PC-9 (cell line): ENCODE measurements around the gene OLFML2A. TPM values are rescaled to one million over a fixed set of nuclear protein-coding genes. Genes with fewer than 3 reads are reported as not detected.

Experiments used
- BruUV-seq: library from RNA; stranded (reverse); fragments of 400-500 nt; replicated peaks from 2 replicates; lab custom pipeline; 2021; lab: Mats Ljungman, UMichigan
- CTCF ChIA-PET: fragments of 300-600 bp; sonication (Branson Sonifier 250); formaldehyde crosslinking; loops from one replicate; lab custom pipeline; 2022; ENCODE audit warnings: antibody characterized with exemption; lab: Charles Lee
- POLR2A ChIA-PET: fragments of 300-600 bp; sonication (Branson Sonifier 250); formaldehyde crosslinking; loops from one replicate; lab custom pipeline; 2022; ENCODE audit warnings: antibody characterized with exemption; ENCODE audit not compliant: unreplicated experiment; lab: Charles Lee
- DNase-seq, 2 experiments: peaks; one replicate each; pipeline versions ENCODE4 v3.0.0 to v3.0.0-alpha.2; 2015 to 2022; ENCODE audit warnings: mixed read lengths in 1 of 2
- H2AFZ ChIP-seq: fragments of 200-600 bp; sonication (generic); 2 replicates; pipeline ENCODE4 v1.8.1; 2017; ENCODE audit warnings: antibody characterized with exemption
- H3F3A ChIP-seq: fragments of 200-600 bp; sonication (generic); 2 replicates; pipeline ENCODE4 v1.8.1; 2017; ENCODE audit warnings: antibody characterized with exemption, mild to moderate bottlenecking, low read depth; ENCODE audit not compliant: insufficient read depth
- H3K27ac ChIP-seq: fragments of 200-600 bp; sonication (generic); 2 replicates; pipeline ENCODE4 v1.6.1; 2016; ENCODE audit warnings: mixed run types
- H3K27me3 ChIP-seq: fragments of 200-600 bp; sonication (generic); 2 replicates; pipeline ENCODE4 v1.6.1; 2016; ENCODE audit warnings: low read depth, mixed run types; ENCODE audit not compliant: insufficient read depth
- H3K36me3 ChIP-seq: fragments of 200-600 bp; sonication (generic); 2 replicates; pipeline ENCODE4 v1.6.1; 2016; ENCODE audit warnings: low read depth, mixed run types
- H3K4me1 ChIP-seq: fragments of 200-600 bp; sonication (generic); replicated peaks from 2 replicates; pipeline ENCODE4 v1.6.1; 2016; ENCODE audit warnings: mixed run types; ENCODE audit not compliant: insufficient read depth
- H3K4me2 ChIP-seq: fragments of 200-600 bp; sonication (generic); 2 replicates; pipeline ENCODE4 v1.6.1; 2017; ENCODE audit warnings: mixed run types
- H3K4me3 ChIP-seq: fragments of 200-600 bp; sonication (generic); 2 replicates; pipeline ENCODE4 v1.6.1; 2016; ENCODE audit warnings: mixed run types
- H3K79me2 ChIP-seq: fragments of 200-600 bp; sonication (generic); 2 replicates; pipeline ENCODE4 v1.6.1; 2017; ENCODE audit warnings: low read depth, mixed run types
- H3K9me2 ChIP-seq: fragments of 200-600 bp; sonication (generic); 2 replicates; pipeline ENCODE4 v1.8.1; 2017; ENCODE audit warnings: mild to moderate bottlenecking; ENCODE audit not compliant: insufficient read depth
- H3K9me3 ChIP-seq: fragments of 200-600 bp; sonication (generic); 2 replicates; pipeline ENCODE4 v1.8.1; 2016; ENCODE audit warnings: low read depth; ENCODE audit not compliant: insufficient read depth
- H4K20me1 ChIP-seq: fragments of 200-600 bp; sonication (generic); 2 replicates; pipeline ENCODE4 v1.8.1; 2017; ENCODE audit not compliant: insufficient read depth
- EZH2 ChIP-seq: fragments of 200-600 bp; sonication (generic); IDR thresholded peaks from 2 replicates; pipeline ENCODE4 v1.8.0; 2017; ENCODE audit warnings: antibody characterized with exemption, low read depth
- intact Hi-C: fragments of 100-400 bp; cut with micrococcal nuclease; formaldehyde crosslinking; loops from one replicate; pipeline ENCODE4 v1.10.0; 2022; ENCODE audit not compliant: unreplicated experiment
- total RNA-seq: library from RNA; stranded (reverse); gene quantifications from 2 replicates; pipeline ENCODE4 v1.2.3, GENCODE V29; 2021
- TF ChIP-seq, protein P1 (sequence below): fragments of 200-600 bp; sonication (generic); conservative IDR thresholded peaks from 2 replicates; pipeline ENCODE4 v1.6.1; 2017; ENCODE audit warnings: mixed run types, antibody characterized with exemption, mild to moderate bottlenecking, moderate library complexity

Gene OLFML2A
- total RNA-seq, 1 experiment from 2014 or later: 5.7 TPM

DNA sequence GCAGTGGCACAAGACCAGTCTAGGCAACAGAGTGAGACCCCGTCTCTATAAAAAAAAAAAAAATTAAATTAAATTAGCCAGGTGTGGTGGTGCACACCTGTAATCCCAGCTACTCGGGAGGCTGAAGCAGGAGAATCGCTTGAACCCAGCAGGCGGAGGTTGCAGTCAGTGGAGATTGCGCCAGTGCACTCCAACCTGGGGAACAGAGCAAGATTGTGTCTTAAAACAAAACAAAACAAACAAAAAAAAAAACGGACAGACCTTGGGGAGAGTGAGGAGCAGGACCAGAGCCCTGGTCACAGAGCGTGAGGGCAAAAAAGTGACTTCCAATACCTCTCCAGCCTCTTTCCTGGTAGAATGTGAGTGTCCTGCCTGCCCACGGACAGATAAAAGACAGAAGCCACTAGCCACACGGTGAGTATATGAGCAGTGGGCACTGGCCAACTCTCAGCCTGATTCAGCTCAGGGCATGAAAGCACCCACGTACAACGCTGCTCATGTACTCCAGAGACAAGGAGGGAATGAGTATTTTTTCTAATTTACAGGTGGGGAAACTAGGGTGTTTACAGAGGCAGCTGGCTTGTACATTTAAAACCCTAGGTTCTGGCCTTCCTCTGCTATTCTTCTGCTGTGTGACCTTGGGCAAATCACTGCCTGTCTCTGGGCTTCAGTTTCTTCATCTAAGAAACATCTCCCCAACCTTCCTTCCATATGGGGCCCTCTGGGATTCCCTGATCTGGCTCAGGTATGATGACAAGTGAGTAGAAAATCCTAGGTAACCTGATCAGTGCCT lies 1.8 kb downstream of the OLFML2A start:
- no peaks in the 10 kb centered on the region for H4K20me1 ChIP-seq
- DNase-seq: no peak
- peaks cover 16% of the 10 kb centered on the region; the same call in 1 of the 2 replicates for H3F3A ChIP-seq
- H3K36me3 ChIP-seq: no peaks in the 10 kb centered on the region
- BruUV-seq: no TSS peak
- TF ChIP-seq EZH2: no peak
- TF ChIP-seq, protein P1, sequence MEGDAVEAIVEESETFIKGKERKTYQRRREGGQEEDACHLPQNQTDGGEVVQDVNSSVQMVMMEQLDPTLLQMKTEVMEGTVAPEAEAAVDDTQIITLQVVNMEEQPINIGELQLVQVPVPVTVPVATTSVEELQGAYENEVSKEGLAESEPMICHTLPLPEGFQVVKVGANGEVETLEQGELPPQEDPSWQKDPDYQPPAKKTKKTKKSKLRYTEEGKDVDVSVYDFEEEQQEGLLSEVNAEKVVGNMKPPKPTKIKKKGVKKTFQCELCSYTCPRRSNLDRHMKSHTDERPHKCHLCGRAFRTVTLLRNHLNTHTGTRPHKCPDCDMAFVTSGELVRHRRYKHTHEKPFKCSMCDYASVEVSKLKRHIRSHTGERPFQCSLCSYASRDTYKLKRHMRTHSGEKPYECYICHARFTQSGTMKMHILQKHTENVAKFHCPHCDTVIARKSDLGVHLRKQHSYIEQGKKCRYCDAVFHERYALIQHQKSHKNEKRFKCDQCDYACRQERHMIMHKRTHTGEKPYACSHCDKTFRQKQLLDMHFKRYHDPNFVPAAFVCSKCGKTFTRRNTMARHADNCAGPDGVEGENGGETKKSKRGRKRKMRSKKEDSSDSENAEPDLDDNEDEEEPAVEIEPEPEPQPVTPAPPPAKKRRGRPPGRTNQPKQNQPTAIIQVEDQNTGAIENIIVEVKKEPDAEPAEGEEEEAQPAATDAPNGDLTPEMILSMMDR: no peak
- intact Hi-C loops: loop anchor here (1.0 to 10.0 kb wide), 3 partner anchors 34 to 384 kb away; no protein-coding TSS in a partner anchor
- H3K9me3 ChIP-seq: no peaks in the 10 kb centered on the region
- H3K79me2 ChIP-seq: no peaks in the 10 kb centered on the region
- peaks cover 18% of the 10 kb centered on the region for H3K4me1 ChIP-seq
- 0 out of 2 replicates have a peak, but pooled peaks cover 7% of the 10 kb centered on the region for H3K27me3 ChIP-seq
- no peak overlapping the region for H3K27ac ChIP-seq
- ChIA-PET POLR2A (interaction anchor here (0.5 to 1.1 kb wide), 8 partner anchors 33 to 591 kb away, joined by 3 to 36 read pairs (median 6); no protein-coding TSS in a partner anchor), CTCF (interaction anchor here (0.5 to 10.9 kb wide), 12 partner anchors 16 to 1721 kb away, joined by 3 to 159 read pairs (median 6); partner anchors contain the start of genes MAPKAP1 and WDR38)
- H3K4me2 ChIP-seq: peak overlapping the region; percentile 67
- H3K4me3 ChIP-seq: no peak overlapping the region
- no peaks in the 10 kb centered on the region for H3K9me2 ChIP-seq
- no peak overlapping the region for H2AFZ ChIP-seq

DNA sequence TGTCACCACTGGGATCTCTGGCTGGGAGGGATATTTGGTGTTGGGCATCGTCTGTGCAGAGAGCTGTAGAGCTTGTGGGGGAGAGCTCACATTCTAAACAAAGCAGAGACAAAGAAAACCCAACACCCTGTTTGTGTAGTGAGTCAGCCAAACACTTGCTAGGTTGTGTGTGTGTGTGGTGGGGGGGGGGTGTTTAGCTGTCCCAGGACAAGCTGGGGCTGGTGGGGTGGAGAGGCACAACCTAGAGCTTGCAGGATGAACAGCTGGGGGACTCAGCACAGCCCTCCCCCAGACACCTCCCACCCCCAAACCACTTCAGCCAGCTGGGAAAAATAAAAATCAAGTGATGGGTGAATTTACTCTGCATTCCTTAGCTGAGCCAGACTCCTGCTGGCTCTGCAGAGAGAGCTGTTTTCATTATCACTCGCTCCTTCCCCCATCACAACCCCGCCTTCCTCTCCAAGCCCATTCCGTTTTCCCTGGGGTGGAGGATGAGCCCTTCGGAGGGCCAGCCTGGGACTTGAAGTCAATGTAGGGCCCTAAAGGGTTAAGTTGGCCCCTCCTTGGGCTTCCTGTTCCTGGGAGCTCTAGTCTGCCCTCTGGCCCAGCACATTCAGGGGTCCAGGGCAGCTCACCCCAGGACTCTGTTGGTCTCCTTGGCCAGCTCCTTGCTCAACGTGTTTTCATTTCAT lies 2.6 kb downstream of the OLFML2A start:
- intact Hi-C loops: loop anchor here (1.0 to 10.0 kb wide), 3 partner anchors 33 to 385 kb away; no protein-coding TSS in a partner anchor
- TF ChIP-seq, protein P1: no peak
- no peak for TF ChIP-seq EZH2
- Histone ChIP-seq H3K27me3 (0 out of 2 replicates have a peak, but pooled peaks cover 7% of the 10 kb centered on the region), H3K79me2 (no peaks in the 10 kb centered on the region), H4K20me1 (no peaks in the 10 kb centered on the region), H2AFZ (no peak overlapping the region), H3F3A (peaks cover 16% of the 10 kb centered on the region; the same call in 1 of the 2 replicates), H3K36me3 (no peaks in the 10 kb centered on the region), H3K4me3 (no peak overlapping the region), H3K4me1 (peaks cover 18% of the 10 kb centered on the region), H3K27ac (no peak overlapping the region), H3K9me2 (no peaks in the 10 kb centered on the region), H3K9me3 (no peaks in the 10 kb centered on the region), H3K4me2 (peak overlapping the region; percentile 67)
- DNase-seq: peak; percentile 77 to 90
- no TSS peak for BruUV-seq
- CTCF ChIA-PET: interaction anchor here (0.6 to 10.9 kb wide), 16 partner anchors 15 to 1720 kb away, joined by 3 to 159 read pairs (median 7); partner anchors contain the start of genes MAPKAP1 and WDR38
- POLR2A ChIA-PET: interaction anchor here (0.5 to 1.1 kb wide), 12 partner anchors 33 to 591 kb away, joined by 3 to 36 read pairs (median 6); partner anchors contain the start of gene ARPC5L
